HEK293T (cell line): Measurements from ENCODE around the gene ANO3.

ENCODE experiments used
- CTCF ChIA-PET: fragments of 350-600 bp; formaldehyde crosslinking; extraction: SDS; loops from one replicate; lab custom pipeline; 2021; ENCODE audit warnings: antibody characterized with exemption, inconsistent platforms; lab: Yijun Ruan, JAX
- POLR2A ChIA-PET: fragments of 350-600 bp; formaldehyde crosslinking; extraction: SDS; loops from one replicate; lab custom pipeline; 2020; ENCODE audit warnings: antibody characterized with exemption, inconsistent platforms; lab: Yijun Ruan, JAX
- DNase-seq: peaks from one replicate; pipeline ENCODE4 v3.0.0; 2012; ENCODE audit warnings: mixed read lengths; ENCODE audit errors: extremely low spot score
- ARNT ChIP-seq: fragments of 450-650 bp; IDR thresholded peaks from 2 replicates; pipeline ENCODE4 v1.6.1; 2017; ENCODE audit warnings: mild to moderate bottlenecking
- BHLHE40 ChIP-seq: fragments of 450-650 bp; IDR thresholded peaks from 2 replicates; pipeline ENCODE4 v1.6.1; 2016; ENCODE audit warnings: mild to moderate bottlenecking, moderate library complexity, borderline replicate concordance
- CTBP1 ChIP-seq: fragments of 450-650 bp; IDR thresholded peaks from 2 replicates; pipeline ENCODE4 v1.6.1; 2016; ENCODE audit warnings: borderline replicate concordance
- ELF4 ChIP-seq: fragments of 450-650 bp; IDR thresholded peaks from 2 replicates; pipeline ENCODE4 v1.6.1; 2017; ENCODE audit warnings: antibody characterized with exemption
- FOXA1 ChIP-seq: fragments of 450-650 bp; IDR thresholded peaks from 2 replicates; pipeline ENCODE4 v1.6.1; 2016; ENCODE audit warnings: mild to moderate bottlenecking
- FOXK2 ChIP-seq: fragments of 450-650 bp; IDR thresholded peaks from 2 replicates; pipeline ENCODE4 v1.6.1; 2016; ENCODE audit warnings: mild to moderate bottlenecking
- FOXM1 ChIP-seq: fragments of 450-650 bp; IDR thresholded peaks from 2 replicates; pipeline ENCODE4 v1.6.1; 2017; ENCODE audit warnings: mild to moderate bottlenecking, borderline replicate concordance
- HDGF ChIP-seq: fragments of 450-650 bp; IDR thresholded peaks from 2 replicates; pipeline ENCODE4 v1.6.1; 2017; ENCODE audit warnings: antibody characterized with exemption, borderline replicate concordance
- L3MBTL2 ChIP-seq: fragments of 450-650 bp; conservative IDR thresholded peaks from 2 replicates; pipeline ENCODE4 v1.6.1; 2016; ENCODE audit warnings: mild to moderate bottlenecking
- LEF1 ChIP-seq: fragments of 450-650 bp; IDR thresholded peaks from 2 replicates; pipeline ENCODE4 v1.6.1; 2017; ENCODE audit warnings: mild to moderate bottlenecking, borderline replicate concordance
- NFRKB ChIP-seq: fragments of 450-650 bp; IDR thresholded peaks from 2 replicates; pipeline ENCODE4 v1.6.1; 2016; ENCODE audit warnings: mild to moderate bottlenecking, moderate library complexity
- PKNOX1 ChIP-seq: fragments of 450-650 bp; IDR thresholded peaks from 2 replicates; pipeline ENCODE4 v1.6.1; 2016
- SP1 ChIP-seq: fragments of 450-650 bp; IDR thresholded peaks from 2 replicates; pipeline ENCODE4 v1.6.1; 2017
- SUZ12 ChIP-seq: fragments of 450-650 bp; IDR thresholded peaks from 2 replicates; pipeline ENCODE4 v1.6.1; 2016; ENCODE audit warnings: mild to moderate bottlenecking
- TARDBP ChIP-seq: fragments of 450-650 bp; IDR thresholded peaks from 2 replicates; pipeline ENCODE4 v1.6.1; 2016
- ZNF384 ChIP-seq: fragments of 450-650 bp; IDR thresholded peaks from 2 replicates; pipeline ENCODE4 v1.6.1; 2016

ANO3 gene

DNA sequence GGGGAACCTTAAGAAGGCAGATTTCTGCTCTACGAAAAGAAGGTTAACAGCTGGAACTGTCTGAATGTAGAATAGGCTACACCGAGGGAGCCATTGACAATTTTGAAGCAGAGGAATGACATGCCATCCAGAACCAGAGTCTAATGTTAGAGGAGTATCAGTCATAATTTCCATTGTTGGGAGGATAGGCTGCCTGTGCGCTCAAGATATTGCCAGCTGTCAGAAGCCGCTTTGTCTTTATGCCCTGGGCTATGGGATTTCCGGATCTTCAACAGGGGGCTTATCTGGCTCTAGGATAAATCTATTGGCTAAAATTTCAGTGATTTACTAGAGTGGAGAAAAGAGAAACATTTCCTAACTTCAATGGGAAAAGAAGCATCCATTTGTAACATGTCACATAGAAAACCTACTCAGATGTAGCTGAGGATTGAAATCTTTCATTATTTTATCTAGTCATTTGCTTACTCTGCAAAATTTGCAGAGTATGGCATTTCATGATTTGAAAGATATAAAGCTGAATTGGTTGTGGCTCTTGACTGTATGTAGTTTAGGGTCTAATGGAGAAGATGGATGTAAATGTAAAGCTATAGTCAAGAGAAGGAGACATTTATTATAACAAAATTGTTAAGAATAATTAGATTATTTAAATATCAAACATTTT, 78.9 kb downstream of the ANO3 start:
- no peak for DNase-seq
- POLR2A ChIA-PET: no interaction called here
- CTCF ChIA-PET: no interaction called here
- TF ChIP-seq LEF1: no peak

- ChIA-PET CTCF (no interaction called here), POLR2A (no interaction called here)
- TF ChIP-seq FOXA1 (no peak), SUZ12 (no peak), ZNF384 (no peak), FOXK2 (no peak), PKNOX1 (no peak), FOXM1 (no peak), LEF1 (no peak), SP1 (no peak), NFRKB (no peak), HDGF (no peak), TARDBP (no peak), CTBP1 (no peak)
- DNase-seq: no peak
These were observed 81.0 kb downstream of the ANO3 start for GRCh38 chr11:26412955-26413354.

GRCh38 chr11:26418386-26418912, 86.5 kb downstream of the ANO3 start:
- POLR2A ChIA-PET: no interaction called here
- CTCF ChIA-PET: no interaction called here
- DNase-seq: no peak
- no peak for TF ChIP-seq NFRKB

DNA sequence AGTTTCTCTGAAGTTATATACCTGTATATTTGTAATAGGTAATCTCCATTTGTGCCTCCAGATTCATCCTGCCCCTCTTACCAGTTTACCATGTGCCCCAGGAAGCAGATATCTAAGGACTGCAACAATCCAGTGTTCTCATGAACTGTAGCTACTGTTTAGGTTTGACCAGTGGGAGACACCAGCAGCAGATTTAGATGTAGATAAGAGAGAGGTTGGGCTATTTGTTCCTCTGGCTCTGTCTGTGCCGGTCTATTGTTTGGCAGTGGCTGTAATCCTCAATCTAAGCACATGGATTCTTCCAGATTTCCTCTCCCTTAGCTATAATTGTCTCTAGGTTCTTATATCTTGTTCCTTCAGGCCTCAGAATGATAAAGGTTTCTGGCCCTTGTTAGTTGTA, 88.4 kb downstream of the ANO3 start:
- DNase-seq: no peak
- ChIA-PET POLR2A (no interaction called here), CTCF (no interaction called here)
- TF ChIP-seq BHLHE40: no peak
- no peak for TF ChIP-seq SP1
- no peak for TF ChIP-seq PKNOX1
- no peak for TF ChIP-seq TARDBP
- no peak for TF ChIP-seq ELF4
- no peak for TF ChIP-seq HDGF
- TF ChIP-seq FOXM1: no peak
- TF ChIP-seq LEF1: no peak
- TF ChIP-seq ZNF384: no peak
- TF ChIP-seq FOXA1: no peak
- no peak for TF ChIP-seq FOXK2
- no peak for TF ChIP-seq L3MBTL2

GRCh38 chr11:26424255-26424654, 92.3 kb downstream of the ANO3 start:
- ChIA-PET CTCF (no interaction called here), POLR2A (no interaction called here)
- no peak for DNase-seq
- TF ChIP-seq SP1 (no peak), PKNOX1 (no peak), CTBP1 (no peak), LEF1 (no peak), NFRKB (no peak), SUZ12 (no peak), FOXK2 (no peak), ZNF384 (no peak), HDGF (no peak), L3MBTL2 (no peak), ARNT (no peak), FOXA1 (no peak), BHLHE40 (no peak), ELF4 (no peak), FOXM1 (no peak), TARDBP (no peak)

GRCh38 chr11:26439854-26440253, 107.9 kb downstream of the ANO3 start:
- no peak for TF ChIP-seq FOXM1
- no peak for TF ChIP-seq SP1
- TF ChIP-seq TARDBP: no peak
- no peak for TF ChIP-seq L3MBTL2
- TF ChIP-seq BHLHE40: no peak
- no peak for TF ChIP-seq CTBP1
- CTCF ChIA-PET: no interaction called here
- POLR2A ChIA-PET: no interaction called here
- no peak for DNase-seq

GRCh38 chr11:26442131-26442530, 110.2 kb downstream of the ANO3 start:
- ChIA-PET CTCF (no interaction called here), POLR2A (no interaction called here)
- TF ChIP-seq NFRKB: no peak
- no peak for TF ChIP-seq CTBP1
- no peak for TF ChIP-seq ZNF384
- TF ChIP-seq SUZ12: no peak
- no peak for TF ChIP-seq FOXM1
- TF ChIP-seq ARNT: no peak
- TF ChIP-seq FOXK2: no peak
- TF ChIP-seq L3MBTL2: no peak
- no peak for TF ChIP-seq BHLHE40
- no peak for TF ChIP-seq LEF1
- TF ChIP-seq PKNOX1: no peak
- DNase-seq: no peak
